Lower lobe of right lung (tissue), 2 donors: ENCODE data around the gene LRRFIP2. TPM values are rescaled to one million over a fixed set of nuclear protein-coding genes. Genes with fewer than 3 reads are reported as not detected.

ENCODE experiments used
- ATAC-seq, 2 donors: fragments of 200-7000 bp; cut with Tn5 transposase; one replicate each; pipeline ENCODE4 v1.9.1; 2020 to 2022; ENCODE audit warnings: mild to moderate bottlenecking in 2 of 2, moderate library complexity in 2 of 2
- DNase-seq: peaks from one replicate; pipeline ENCODE4 v3.0.0-alpha.2; 2020
- H3K27ac ChIP-seq: fragments of 200-600 bp; one replicate; pipeline ENCODE4 v1.8.0; 2022
- H3K27me3 ChIP-seq: fragments of 200-600 bp; one replicate; pipeline ENCODE4 v1.8.0; 2022; ENCODE audit warnings: low read depth
- H3K36me3 ChIP-seq: fragments of 200-600 bp; one replicate; pipeline ENCODE4 v1.8.0; 2022; ENCODE audit warnings: mild to moderate bottlenecking
- H3K4me1 ChIP-seq: fragments of 200-600 bp; one replicate; pipeline ENCODE4 v1.8.0; 2022
- H3K4me3 ChIP-seq: fragments of 200-600 bp; one replicate; pipeline ENCODE4 v1.8.0; 2022; ENCODE audit warnings: mild to moderate bottlenecking
- H3K9me3 ChIP-seq: fragments of 200-600 bp; one replicate; pipeline ENCODE4 v1.8.0; 2022
- CTCF ChIP-seq: fragments of 200-600 bp; IDR thresholded peaks from one replicate; pipeline ENCODE4 v1.8.0; 2022; ENCODE audit warnings: antibody characterized with exemption, mild to moderate bottlenecking
- intact Hi-C: fragments of 100-400 bp; cut with DNase I; formaldehyde crosslinking; loops from one replicate; pipeline ENCODE4 v1.11.0; 2022
- total RNA-seq: library from RNA; stranded (reverse); fragmentation: NEBNext Ultra II Directional; extraction: Animal tissue kit (Norgen Biotek cat#: 25700); gene quantifications from one replicate; pipeline ENCODE4 v1.2.1, GENCODE V29; 2021
- donor health status: DM: no; HTN: yes; CAD: no; lungs with severe emphysema.

The LRRFIP2 gene
- total RNA-seq, 1 donor from 2014 or later: 44.4 TPM

GRCh38 chr3:37194533-37194932 is 20.2 kb upstream of the LRRFIP2 start:
- no peak for TF ChIP-seq CTCF
- no peaks in the 10 kb centered on the region for H3K4me1 ChIP-seq

DNA sequence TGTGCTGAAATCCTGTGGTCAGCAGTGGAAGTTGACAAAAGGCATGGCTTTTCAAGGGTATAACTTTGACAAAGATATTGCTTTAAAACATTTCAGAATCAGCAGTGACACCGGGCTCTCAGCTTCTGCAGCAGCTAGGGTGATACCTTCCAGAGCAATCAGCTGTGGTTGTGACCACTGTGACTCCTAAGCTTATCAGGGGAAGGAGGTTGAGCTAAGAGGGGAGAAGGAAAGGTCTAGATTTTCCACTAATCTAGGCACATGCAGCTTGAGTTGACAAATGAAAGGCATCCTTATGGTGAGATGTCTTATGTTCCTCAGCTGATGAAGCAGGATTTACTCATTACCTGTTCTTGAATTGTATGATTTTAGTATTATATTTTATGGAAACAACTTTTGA is 16.3 kb upstream of the LRRFIP2 start:
- no peak for DNase-seq
- no peak for TF ChIP-seq CTCF

More at GRCh38 chr3:37194533-37194932, 20.2 kb upstream of the LRRFIP2 start:
- no peak overlapping the region for H3K4me3 ChIP-seq
- DNase-seq (no peak), ATAC-seq (no peak)
- intact Hi-C loops: no loop called here
- no peaks in the 10 kb centered on the region for H3K27me3 ChIP-seq
- H3K9me3 ChIP-seq: no peaks in the 10 kb centered on the region
- H3K36me3 ChIP-seq: no peaks in the 10 kb centered on the region
- no peak overlapping the region for H3K27ac ChIP-seq

GRCh38 chr3:37189109-37189508 is 14.7 kb upstream of the LRRFIP2 start:
- DNase-seq (no peak), ATAC-seq (no peak)
- Histone ChIP-seq H3K4me1 (peaks cover 5% of the 10 kb centered on the region), H3K27ac (no peak overlapping the region), H3K9me3 (no peaks in the 10 kb centered on the region), H3K4me3 (no peak overlapping the region), H3K27me3 (no peaks in the 10 kb centered on the region), H3K36me3 (no peaks in the 10 kb centered on the region)
- intact Hi-C loops: no loop called here
- TF ChIP-seq CTCF: no peak

More for the DNA sequence above, 16.3 kb upstream of the LRRFIP2 start:
- no peak for ATAC-seq
- Histone ChIP-seq H3K27ac (no peak overlapping the region), H3K27me3 (no peaks in the 10 kb centered on the region), H3K4me1 (no peaks in the 10 kb centered on the region), H3K4me3 (no peak overlapping the region), H3K9me3 (no peaks in the 10 kb centered on the region), H3K36me3 (no peaks in the 10 kb centered on the region)
- intact Hi-C loops: no loop called here

DNA sequence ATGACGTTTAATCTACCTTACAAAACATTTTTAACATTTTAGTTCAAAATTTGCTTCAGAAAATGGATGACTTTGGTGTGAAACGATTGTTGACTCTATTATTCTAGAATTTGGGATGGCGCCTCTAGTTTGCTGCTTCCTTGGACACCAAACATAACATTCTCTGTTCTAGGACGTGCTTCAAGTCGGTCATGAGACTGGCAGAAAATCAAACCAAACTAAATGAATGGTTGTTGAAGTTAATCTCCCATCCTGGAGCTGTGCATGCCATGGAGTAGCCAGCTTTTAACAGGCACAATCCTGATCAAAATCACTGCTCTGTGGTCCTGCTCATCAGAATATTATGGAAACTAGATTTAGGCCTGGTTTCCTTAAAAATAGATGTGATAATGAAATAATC is 9.6 kb upstream of the LRRFIP2 start:
- peak; percentile 71 to 90 for ATAC-seq
- no peak for DNase-seq
- Histone ChIP-seq H3K9me3 (no peaks in the 10 kb centered on the region), H3K4me1 (peaks cover 20% of the 10 kb centered on the region), H3K27me3 (no peaks in the 10 kb centered on the region), H3K36me3 (no peaks in the 10 kb centered on the region), H3K27ac (peak overlapping the region; percentile 47), H3K4me3 (no peak overlapping the region)
- TF ChIP-seq CTCF: no peak
- intact Hi-C loops: no loop called here

DNA sequence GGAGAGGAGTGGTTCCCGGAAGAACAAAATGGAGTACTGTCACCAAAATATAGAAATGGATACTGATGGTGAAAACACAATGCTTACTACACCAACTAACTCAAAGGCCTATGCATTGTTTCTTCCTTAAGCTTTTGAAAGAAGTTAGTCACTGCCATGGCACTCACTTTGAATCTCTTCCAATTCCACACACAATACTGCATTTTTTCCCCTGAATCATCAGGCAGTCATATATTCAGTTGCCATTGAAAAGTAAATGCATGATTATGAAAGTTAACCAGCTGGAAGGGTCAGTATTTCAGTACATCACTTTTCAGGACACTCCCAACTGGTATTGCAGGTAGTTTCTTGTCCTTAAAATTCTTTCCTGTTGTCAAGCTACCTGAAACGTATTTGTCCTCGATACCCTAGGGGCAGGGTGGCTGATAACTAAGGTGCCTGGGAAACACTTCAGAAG is 9.0 kb upstream of the LRRFIP2 start:
- peaks cover 25% of the 10 kb centered on the region for H3K4me1 ChIP-seq

More for the DNA sequence above, 9.0 kb upstream of the LRRFIP2 start:
- ATAC-seq (peak; percentile 75 to 85), DNase-seq (no peak)
- Histone ChIP-seq H3K4me3 (no peak overlapping the region), H3K9me3 (no peaks in the 10 kb centered on the region), H3K27me3 (no peaks in the 10 kb centered on the region), H3K27ac (peak overlapping the region; percentile 47), H3K36me3 (no peaks in the 10 kb centered on the region)
- TF ChIP-seq CTCF: no peak
- intact Hi-C loops: no loop called here
